Ascending aorta (tissue), 2 donors: Measurements from ENCODE around the gene TANC1. TPM values are rescaled to one million over a fixed set of nuclear protein-coding genes. Genes with fewer than 3 reads are reported as not detected.

ENCODE experiments used
- DNase-seq, 2 donors: peaks; one replicate each; pipeline ENCODE4 v3.0.0-alpha.2; 2019; ENCODE audit warnings: low spot score in 2 of 2
- H3K27ac ChIP-seq, 2 donors: fragments of 200-600 bp; sonication (generic); one replicate each; pipeline ENCODE4 v1.5.1; 2016 to 2017; ENCODE audit warnings: mild to moderate bottlenecking in 1 of 2
- H3K27me3 ChIP-seq: fragments of 200-600 bp; sonication (generic); one replicate; pipeline ENCODE4 v1.5.1; 2017
- H3K36me3 ChIP-seq, 2 donors: fragments of 200-600 bp; sonication (generic); one replicate each; pipeline ENCODE4 v1.5.1; 2016
- H3K4me1 ChIP-seq, 2 donors: fragments of 200-600 bp; sonication (generic); one replicate each; pipeline ENCODE4 v1.5.1; 2016 to 2017; ENCODE audit warnings: mild to moderate bottlenecking in 1 of 2
- H3K4me3 ChIP-seq, 2 donors: fragments of 200-600 bp; sonication (generic); one replicate each; pipeline ENCODE4 v1.5.1; 2016 to 2017; ENCODE audit warnings: mild to moderate bottlenecking in 1 of 2
- H3K9me3 ChIP-seq, 2 donors: fragments of 200-600 bp; sonication (generic); one replicate each; pipeline ENCODE4 v1.5.1; 2016
- intact Hi-C: fragments of 100-400 bp; cut with DNase I; formaldehyde crosslinking; loops from one replicate; pipeline ENCODE4 v1.15.1; 2023
- total RNA-seq: library from RNA; depleted of rRNA; stranded (reverse); fragments of >200 nt; gene quantifications from one replicate; pipeline ENCODE4 v1.1.0, GENCODE V29; 2016
- TF ChIP-seq, protein P1 (sequence below), 3 experiments: fragments of 200-600 bp in 2 of 3; fragments of 450-650 bp in 1 of 3; sonication (generic) in 2 of 3; IDR thresholded peaks; one replicate each; pipeline ENCODE4 v1.5.1; 2016 to 2019; ENCODE audit warnings: antibody characterized with exemption in 3 of 3, mild to moderate bottlenecking in 1 of 3, moderate library complexity in 1 of 3

Gene TANC1
- total RNA-seq, 1 donor from 2014 or later: 45.4 TPM

DNA sequence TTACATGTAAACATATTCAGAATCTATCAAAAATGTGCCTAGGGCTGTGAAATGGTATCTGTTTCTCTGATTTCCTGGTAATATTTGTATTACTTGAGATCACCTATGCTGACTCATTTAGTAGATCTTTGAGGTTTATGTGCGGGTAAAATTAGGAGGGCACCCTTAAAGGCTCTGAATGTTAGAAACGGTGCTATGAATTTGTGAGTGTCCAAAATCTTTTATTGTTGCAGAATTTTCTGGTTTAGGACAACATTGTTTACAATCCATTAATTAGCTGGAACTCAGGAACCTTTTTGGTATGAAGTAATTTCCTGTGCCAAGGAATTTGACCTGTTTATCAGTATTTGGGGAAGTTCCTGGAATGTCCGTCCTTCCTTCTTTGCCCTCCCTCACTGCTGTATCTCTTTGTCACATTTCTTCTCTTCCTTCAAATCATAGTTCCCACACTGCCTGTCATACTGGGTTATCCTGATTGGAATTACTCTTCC, 130.5 kb downstream of the TANC1 start:
- TF ChIP-seq, protein P1, sequence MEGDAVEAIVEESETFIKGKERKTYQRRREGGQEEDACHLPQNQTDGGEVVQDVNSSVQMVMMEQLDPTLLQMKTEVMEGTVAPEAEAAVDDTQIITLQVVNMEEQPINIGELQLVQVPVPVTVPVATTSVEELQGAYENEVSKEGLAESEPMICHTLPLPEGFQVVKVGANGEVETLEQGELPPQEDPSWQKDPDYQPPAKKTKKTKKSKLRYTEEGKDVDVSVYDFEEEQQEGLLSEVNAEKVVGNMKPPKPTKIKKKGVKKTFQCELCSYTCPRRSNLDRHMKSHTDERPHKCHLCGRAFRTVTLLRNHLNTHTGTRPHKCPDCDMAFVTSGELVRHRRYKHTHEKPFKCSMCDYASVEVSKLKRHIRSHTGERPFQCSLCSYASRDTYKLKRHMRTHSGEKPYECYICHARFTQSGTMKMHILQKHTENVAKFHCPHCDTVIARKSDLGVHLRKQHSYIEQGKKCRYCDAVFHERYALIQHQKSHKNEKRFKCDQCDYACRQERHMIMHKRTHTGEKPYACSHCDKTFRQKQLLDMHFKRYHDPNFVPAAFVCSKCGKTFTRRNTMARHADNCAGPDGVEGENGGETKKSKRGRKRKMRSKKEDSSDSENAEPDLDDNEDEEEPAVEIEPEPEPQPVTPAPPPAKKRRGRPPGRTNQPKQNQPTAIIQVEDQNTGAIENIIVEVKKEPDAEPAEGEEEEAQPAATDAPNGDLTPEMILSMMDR (IDR thresholded peaks at IDR 0.05): no peak
- H3K27me3 ChIP-seq: no peaks in the 10 kb centered on the region
- H3K9me3 ChIP-seq: peaks cover 0 to 8% of the 10 kb centered on the region in 2 donors
- H3K36me3 ChIP-seq: no peaks in the 10 kb centered on the region
- H3K4me1 ChIP-seq: peaks cover 7 to 24% of the 10 kb centered on the region in 2 donors
- intact Hi-C loops: no loop called here
- H3K27ac ChIP-seq: peak overlapping the region in 1 of 2 donors; percentile 57
- H3K4me3 ChIP-seq: no peak overlapping the region
- no peak for DNase-seq

GRCh38 chr2:159101755-159102489, 133.5 kb downstream of the TANC1 start:
- Histone ChIP-seq H3K27me3 (no peaks in the 10 kb centered on the region), H3K4me1 (peaks cover 7 to 10% of the 10 kb centered on the region in 2 donors), H3K36me3 (no peaks in the 10 kb centered on the region), H3K9me3 (no peaks in the 10 kb centered on the region), H3K27ac (no peak overlapping the region), H3K4me3 (no peak overlapping the region)
- intact Hi-C loops: no loop called here
- no peak for DNase-seq
- TF ChIP-seq, protein P1 (IDR thresholded peaks at IDR 0.05): no peak

GRCh38 chr2:159103411-159103810, 135.0 kb downstream of the TANC1 start:
- peak overlapping the region in 1 of 2 donors; percentile 45 for H3K27ac ChIP-seq
- no peak for DNase-seq
- intact Hi-C loops: no loop called here
- no peak overlapping the region for H3K4me3 ChIP-seq
- no peaks in the 10 kb centered on the region for H3K36me3 ChIP-seq
- no peaks in the 10 kb centered on the region for H3K9me3 ChIP-seq
- H3K4me1 ChIP-seq: peaks cover 7% of the 10 kb centered on the region in 2 donors
- H3K27me3 ChIP-seq: no peaks in the 10 kb centered on the region
- TF ChIP-seq, protein P1 (IDR thresholded peaks at IDR 0.05): no peak

DNA sequence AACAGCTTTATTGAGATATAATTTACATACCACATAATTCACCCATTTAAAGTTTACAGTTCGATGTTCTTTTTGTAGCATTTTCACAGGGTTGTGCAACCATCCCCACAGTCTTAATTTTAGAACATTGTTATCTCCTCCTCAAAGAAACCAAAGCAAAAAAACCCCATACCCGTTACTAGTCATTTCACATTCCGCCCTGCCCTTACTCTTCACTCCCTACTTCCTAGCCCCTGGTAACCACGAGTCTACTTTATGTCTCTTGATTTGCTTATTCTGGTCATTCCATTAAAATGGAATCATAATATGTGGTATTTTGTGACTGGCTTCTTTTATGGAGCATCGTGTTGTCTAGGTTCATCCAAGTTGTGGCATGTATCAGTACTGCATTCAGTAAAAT, 137.7 kb downstream of the TANC1 start:
- no peak overlapping the region for H3K4me3 ChIP-seq
- H3K27ac ChIP-seq: no peak overlapping the region
- no peaks in the 10 kb centered on the region for H3K27me3 ChIP-seq
- H3K4me1 ChIP-seq: peaks cover 0 to under 1% of the 10 kb centered on the region in 2 donors
- intact Hi-C loops: no loop called here
- no peaks in the 10 kb centered on the region for H3K36me3 ChIP-seq
- TF ChIP-seq, protein P1 (IDR thresholded peaks at IDR 0.05): no peak
- H3K9me3 ChIP-seq: no peaks in the 10 kb centered on the region
- no peak for DNase-seq

DNA sequence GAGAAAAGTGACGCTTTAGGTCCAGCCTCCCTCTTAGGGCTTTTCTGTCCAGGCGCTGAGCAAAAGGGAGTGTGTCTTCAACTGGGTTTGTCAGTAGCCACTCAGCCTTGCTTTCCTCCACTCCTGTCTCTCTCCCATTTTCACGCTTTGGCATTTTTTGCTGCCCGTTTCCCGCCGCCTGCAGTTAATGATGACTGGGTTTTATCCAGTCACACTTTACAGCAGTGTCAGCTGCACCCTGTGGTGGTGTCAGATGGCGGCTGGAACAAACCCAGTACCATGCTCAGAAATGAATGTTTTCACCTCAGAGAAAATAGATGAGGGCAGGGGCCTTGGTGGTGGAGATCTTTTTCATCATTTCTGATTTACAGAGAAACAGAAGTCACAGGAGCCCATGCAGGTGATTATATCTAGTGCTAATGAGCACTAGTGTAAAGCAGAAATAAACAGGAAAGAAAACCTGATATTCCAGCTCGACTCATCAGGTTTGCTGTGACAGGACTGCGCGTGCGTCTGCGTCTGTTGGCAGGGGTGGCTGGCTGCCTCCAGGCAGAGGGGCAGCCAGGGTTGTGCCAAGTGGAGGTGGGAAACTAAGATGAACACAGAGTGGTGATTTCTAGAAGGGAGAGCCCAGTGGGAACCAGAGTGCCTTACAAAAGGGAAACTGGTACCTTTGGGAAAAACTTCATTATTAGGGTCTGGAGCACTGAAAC, 139.9 kb downstream of the TANC1 start:
- H3K4me3 ChIP-seq: no peak overlapping the region
- no peaks in the 10 kb centered on the region for H3K36me3 ChIP-seq

More for the DNA sequence above, 139.9 kb downstream of the TANC1 start:
- intact Hi-C loops: no loop called here
- DNase-seq: no peak
- Histone ChIP-seq H3K27me3 (no peaks in the 10 kb centered on the region), H3K9me3 (no peaks in the 10 kb centered on the region), H3K27ac (no peak overlapping the region), H3K4me1 (peaks cover 0 to 4% of the 10 kb centered on the region in 2 donors)
- TF ChIP-seq, protein P1 (IDR thresholded peaks at IDR 0.05): no peak
